Calu3 (cell line): ENCODE data around the gene RPL7L1. TPM values are rescaled to one million over a fixed set of nuclear protein-coding genes. Genes with fewer than 3 reads are reported as not detected.

Source experiments
- BruUV-seq: library from RNA; stranded (reverse); fragments of 400-500 nt; replicated peaks from 2 replicates; lab custom pipeline; 2021; lab: Mats Ljungman, UMichigan
- CTCF ChIA-PET: fragments of 300-600 bp; sonication (Branson Sonifier 250); formaldehyde crosslinking; loops from one replicate; lab custom pipeline; 2022; ENCODE audit warnings: antibody characterized with exemption; lab: Charles Lee
- DNase-seq: peaks from one replicate; pipeline ENCODE4 v3.0.0; 2022
- H3K27ac Mint-ChIP-seq: one replicate; pipeline ENCODE4 v1.8.0; 2022; ENCODE audit warnings: mixed read lengths; ENCODE audit not compliant: unreplicated experiment
- H3K27me3 Mint-ChIP-seq: one replicate; pipeline ENCODE4 v1.8.0; 2022; ENCODE audit warnings: mixed read lengths; ENCODE audit not compliant: unreplicated experiment
- H3K36me3 Mint-ChIP-seq: one replicate; pipeline ENCODE4 v1.8.0; 2022; ENCODE audit warnings: mild to moderate bottlenecking, moderate library complexity, mixed read lengths; ENCODE audit not compliant: insufficient read depth, unreplicated experiment
- H3K4me1 Mint-ChIP-seq: one replicate; pipeline ENCODE4 v1.8.0; 2022; ENCODE audit warnings: mild to moderate bottlenecking, low read depth, mixed read lengths; ENCODE audit not compliant: unreplicated experiment
- H3K4me3 Mint-ChIP-seq: one replicate; pipeline ENCODE4 v1.8.0; 2022; ENCODE audit warnings: mild to moderate bottlenecking, low read depth, moderate library complexity, mixed read lengths; ENCODE audit not compliant: unreplicated experiment
- H3K9me3 Mint-ChIP-seq: one replicate; pipeline ENCODE4 v1.8.0; 2022; ENCODE audit warnings: low read depth, mixed read lengths; ENCODE audit not compliant: unreplicated experiment
- CTCF ChIP-seq: fragments of 200-600 bp; IDR thresholded peaks from one replicate; pipeline ENCODE4 v1.8.0; 2022; ENCODE audit warnings: antibody characterized with exemption; ENCODE audit not compliant: unreplicated experiment
- intact Hi-C: fragments of 100-400 bp; cut with micrococcal nuclease; formaldehyde crosslinking; loops from one replicate; pipeline ENCODE4 v1.10.0; 2022; ENCODE audit not compliant: unreplicated experiment
- total RNA-seq: library from RNA; stranded (reverse); gene quantifications from 2 replicates; pipeline ENCODE4 v1.2.3, GENCODE V29; 2022

Gene RPL7L1
- total RNA-seq, 1 experiment from 2014 or later: 144 TPM

- H3K4me3 Mint-ChIP-seq: no peak overlapping the region
- no peak for DNase-seq
- CTCF ChIA-PET: interaction anchor here (0.6 kb wide), 1 partner anchor 262 kb away, joined by 5 read pairs; no protein-coding TSS in a partner anchor
- intact Hi-C loops: loop anchor here (5.0 kb wide), 1 partner anchor 425 kb away; no protein-coding TSS in a partner anchor
- peaks cover 31% of the 10 kb centered on the region for H3K27me3 Mint-ChIP-seq
- BruUV-seq: no TSS peak
- no peak for TF ChIP-seq CTCF
- no peaks in the 10 kb centered on the region for H3K36me3 Mint-ChIP-seq
- no peaks in the 10 kb centered on the region for H3K9me3 Mint-ChIP-seq
- no peak overlapping the region for H3K27ac Mint-ChIP-seq
- H3K4me1 Mint-ChIP-seq: peaks cover 5% of the 10 kb centered on the region
These were observed 27.9 kb downstream of the RPL7L1 start for GRCh38 chr6:42907336-42907735.

GRCh38 chr6:42909835-42910234 is 30.4 kb downstream of the RPL7L1 start:
- Mint-ChIP-seq H3K4me3 (no peak overlapping the region), H3K4me1 (no peaks in the 10 kb centered on the region), H3K27ac (no peak overlapping the region), H3K36me3 (no peaks in the 10 kb centered on the region), H3K9me3 (no peaks in the 10 kb centered on the region), H3K27me3 (peaks cover 31% of the 10 kb centered on the region)
- TF ChIP-seq CTCF: no peak
- no TSS peak for BruUV-seq
- intact Hi-C loops: loop anchor here (5.0 kb wide), 1 partner anchor 422 kb away; no protein-coding TSS in a partner anchor
- CTCF ChIA-PET: no interaction called here
- DNase-seq: no peak

- no TSS peak for BruUV-seq
- TF ChIP-seq CTCF: no peak
- Mint-ChIP-seq H3K27me3 (peaks cover 32% of the 10 kb centered on the region), H3K9me3 (no peaks in the 10 kb centered on the region), H3K27ac (no peak overlapping the region), H3K4me1 (no peaks in the 10 kb centered on the region), H3K36me3 (no peaks in the 10 kb centered on the region), H3K4me3 (no peak overlapping the region)
- intact Hi-C loops: no loop called here
- no peak for DNase-seq
- CTCF ChIA-PET: interaction anchor here (0.6 to 0.7 kb wide), 3 partner anchors 77 to 1197 kb away, joined by 3 to 4 read pairs (median 3); no protein-coding TSS in a partner anchor
These were observed 32.0 kb downstream of the RPL7L1 start for GRCh38 chr6:42911171-42912021.

GRCh38 chr6:42914546-42914945 is 35.1 kb downstream of the RPL7L1 start:
- CTCF ChIA-PET: interaction anchor here (0.7 to 1.0 kb wide), 4 partner anchors 15 to 707 kb away, joined by 3 to 4 read pairs (median 4); partner anchors contain the start of gene CNPY3
- Mint-ChIP-seq H3K4me1 (no peaks in the 10 kb centered on the region), H3K9me3 (no peaks in the 10 kb centered on the region), H3K36me3 (no peaks in the 10 kb centered on the region), H3K27me3 (peaks cover 13% of the 10 kb centered on the region), H3K27ac (no peak overlapping the region), H3K4me3 (no peak overlapping the region)
- intact Hi-C loops: no loop called here
- DNase-seq: no peak
- BruUV-seq: no TSS peak
- no peak for TF ChIP-seq CTCF
